ENCODE data around the gene KCTD17.

Gene KCTD17

GRCh38 chr22:37058917-37059701, 7.6 kb downstream of the KCTD17 start:
- no peak overlapping the region for H3K4me3 ChIP-seq (ENCODE audit: low read depth, low read length)
- DNase-seq (ENCODE audit: low read depth, low spot score) = no peak
- in situ Hi-C loops (cut with HindIII; ENCODE audit: low sequenced_read_pairs) = no loop called here
- no peak for TF ChIP-seq CTCF (IDR thresholded peaks at IDR 0.05; ENCODE audit: low read depth, low read length)

- TF ChIP-seq CTCF (IDR thresholded peaks at IDR 0.05; ENCODE audit: low read depth, low read length) = no peak
- in situ Hi-C loops (cut with HindIII; ENCODE audit: low sequenced_read_pairs) = no loop called here
- DNase-seq (ENCODE audit: low read depth, low spot score) = no peak
- no peak overlapping the region for H3K4me3 ChIP-seq (ENCODE audit: low read depth, low read length)
Observed at GRCh38 chr22:37059876-37060449, 8.4 kb downstream of the KCTD17 start.

GRCh38 chr22:37060801-37061610, 9.5 kb downstream of the KCTD17 start:
- no peak for TF ChIP-seq CTCF (IDR thresholded peaks at IDR 0.05; ENCODE audit: low read depth, low read length)
- DNase-seq (ENCODE audit: low read depth, low spot score) = no peak
- in situ Hi-C loops (cut with HindIII; ENCODE audit: low sequenced_read_pairs) = no loop called here
- H3K4me3 ChIP-seq (ENCODE audit: low read depth, low read length) = no peak overlapping the region

- no peak for TF ChIP-seq CTCF (IDR thresholded peaks at IDR 0.05; ENCODE audit: low read depth, low read length)
- H3K4me3 ChIP-seq (ENCODE audit: low read depth, low read length) = no peak overlapping the region
- no peak for DNase-seq (ENCODE audit: low read depth, low spot score)
- in situ Hi-C loops (cut with HindIII; ENCODE audit: low sequenced_read_pairs) = no loop called here
Observed at GRCh38 chr22:37061611-37062375, 10.3 kb downstream of the KCTD17 start.

- DNase-seq (ENCODE audit: low read depth, low spot score) = no peak
- in situ Hi-C loops (cut with HindIII; ENCODE audit: low sequenced_read_pairs) = no loop called here
- no peak overlapping the region for H3K4me3 ChIP-seq (ENCODE audit: low read depth, low read length)
- TF ChIP-seq CTCF (IDR thresholded peaks at IDR 0.05; ENCODE audit: low read depth, low read length) = no peak
Observed at GRCh38 chr22:37062376-37062675, 10.8 kb downstream of the KCTD17 start.

- no peak overlapping the region for H3K4me3 ChIP-seq (ENCODE audit: low read depth, low read length)
- in situ Hi-C loops (cut with HindIII; ENCODE audit: low sequenced_read_pairs) = no loop called here
- no peak for TF ChIP-seq CTCF (IDR thresholded peaks at IDR 0.05; ENCODE audit: low read depth, low read length)
- DNase-seq (ENCODE audit: low read depth, low spot score) = no peak
Observed at GRCh38 chr22:37062702-37063381, 11.3 kb downstream of the KCTD17 start.

Measured in astrocyte of the spinal cord (primary cell).